Fibroblast of the aortic adventitia (primary cell): Measurements from ENCODE around the gene HCRTR1. TPM values are rescaled to one million over a fixed set of nuclear protein-coding genes. Genes with fewer than 3 reads are reported as not detected.

Source experiments
- DNase-seq: peaks from one replicate; pipeline ENCODE4 v3.0.0-alpha.2; 2010; ENCODE audit warnings: low read depth
- H3K4me3 ChIP-seq: 2 replicates; pipeline ENCODE4 v1.5.1; 2011; ENCODE audit warnings: low read depth, mild to moderate bottlenecking, control low read depth, low read length, moderate library complexity
- total RNA-seq: library from RNA; depleted of rRNA; stranded (reverse); fragments of >200 nt; gene quantifications from 2 replicates; pipeline ENCODE4 v1.2.3, GENCODE V29; 2012; ENCODE audit warnings: low replicate concordance
- TF ChIP-seq, protein P1 (sequence below): IDR thresholded peaks from 2 replicates; pipeline ENCODE4 v1.5.1; 2011; ENCODE audit warnings: mild to moderate bottlenecking, low read length, control low read depth, inconsistent platforms; ENCODE audit not compliant: insufficient read depth

The HCRTR1 gene
- total RNA-seq, 1 donor, result 0.18 TPM

- TF ChIP-seq, protein P1, sequence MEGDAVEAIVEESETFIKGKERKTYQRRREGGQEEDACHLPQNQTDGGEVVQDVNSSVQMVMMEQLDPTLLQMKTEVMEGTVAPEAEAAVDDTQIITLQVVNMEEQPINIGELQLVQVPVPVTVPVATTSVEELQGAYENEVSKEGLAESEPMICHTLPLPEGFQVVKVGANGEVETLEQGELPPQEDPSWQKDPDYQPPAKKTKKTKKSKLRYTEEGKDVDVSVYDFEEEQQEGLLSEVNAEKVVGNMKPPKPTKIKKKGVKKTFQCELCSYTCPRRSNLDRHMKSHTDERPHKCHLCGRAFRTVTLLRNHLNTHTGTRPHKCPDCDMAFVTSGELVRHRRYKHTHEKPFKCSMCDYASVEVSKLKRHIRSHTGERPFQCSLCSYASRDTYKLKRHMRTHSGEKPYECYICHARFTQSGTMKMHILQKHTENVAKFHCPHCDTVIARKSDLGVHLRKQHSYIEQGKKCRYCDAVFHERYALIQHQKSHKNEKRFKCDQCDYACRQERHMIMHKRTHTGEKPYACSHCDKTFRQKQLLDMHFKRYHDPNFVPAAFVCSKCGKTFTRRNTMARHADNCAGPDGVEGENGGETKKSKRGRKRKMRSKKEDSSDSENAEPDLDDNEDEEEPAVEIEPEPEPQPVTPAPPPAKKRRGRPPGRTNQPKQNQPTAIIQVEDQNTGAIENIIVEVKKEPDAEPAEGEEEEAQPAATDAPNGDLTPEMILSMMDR, result no peak
- H3K4me3 ChIP-seq, result no peak overlapping the region
- no peak for DNase-seq
These were observed 55.9 kb downstream of the HCRTR1 start for GRCh38 chr1:31673433-31673832.

DNA sequence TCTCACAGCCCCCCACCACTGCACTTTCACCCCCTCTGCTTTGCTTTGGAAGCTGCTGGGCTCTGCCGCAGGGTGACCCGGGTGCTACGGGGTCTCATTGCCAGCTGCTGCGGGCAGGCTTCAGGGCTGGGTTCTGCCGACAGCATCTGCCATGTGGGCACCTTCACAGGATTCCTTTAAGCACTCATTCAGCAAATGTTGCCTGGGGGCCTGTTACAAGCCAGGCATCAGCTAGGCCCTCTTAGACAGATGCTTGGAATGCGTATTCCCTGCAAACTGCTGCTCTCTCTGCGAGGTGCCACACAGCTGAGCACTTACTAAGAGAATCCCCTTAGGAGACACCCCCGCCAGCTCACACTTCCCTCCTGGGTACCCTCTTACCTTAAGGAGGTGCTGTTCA is 57.1 kb downstream of the HCRTR1 start:
- no peak for DNase-seq
- H3K4me3 ChIP-seq, result no peak overlapping the region
- TF ChIP-seq, protein P1, result no peak

GRCh38 chr1:31675161-31675560 is 57.7 kb downstream of the HCRTR1 start:
- H3K4me3 ChIP-seq, result no peak overlapping the region
- TF ChIP-seq, protein P1, result no peak

GRCh38 chr1:31675756-31676155 is 58.3 kb downstream of the HCRTR1 start:
- H3K4me3 ChIP-seq, result no peak overlapping the region
- DNase-seq, result no peak
- TF ChIP-seq, protein P1, result no peak

More at GRCh38 chr1:31675161-31675560, 57.7 kb downstream of the HCRTR1 start:
- no peak for DNase-seq

Other genes with a start within 250 kb of the HCRTR1 start
- 44.2 and 60.6 TPM in 2 replicates for gene FABP3, start 244.6 kb upstream of the HCRTR1 start, total RNA-seq
- 5.4 TPM in 1 of 2 replicates, not detected in the other for gene SERINC2, start 204.5 kb upstream of the HCRTR1 start, total RNA-seq
- 1.2 and 99.8 TPM in 2 replicates for gene TINAGL1, start 41.2 kb upstream of the HCRTR1 start, total RNA-seq
- gene PEF1, start 27.2 kb downstream of the HCRTR1 start, total RNA-seq, result 33.3 and 59.8 TPM in 2 replicates
- 101 and 133 TPM in 2 replicates for gene COL16A1, start 86.3 kb downstream of the HCRTR1 start, total RNA-seq
- gene ADGRB2, start 146.7 kb downstream of the HCRTR1 start, total RNA-seq, result 7.9 and 11.3 TPM in 2 replicates
- 3.4 and 37.2 TPM in 2 replicates for gene SPOCD1, start 198.3 kb downstream of the HCRTR1 start, total RNA-seq